AG09319 (cell line): Measurements from ENCODE around the gene IGFBP7.

Source experiments
- DNase-seq: peaks from one replicate; pipeline ENCODE4 v3.0.0-alpha.2; 2010; ENCODE audit warnings: low read depth; ENCODE audit errors: extremely low read depth
- TF ChIP-seq, protein P1 (sequence below): IDR thresholded peaks from 2 replicates; pipeline ENCODE4 v1.5.1; 2011; ENCODE audit warnings: low read depth, mild to moderate bottlenecking, inconsistent platforms, low read length, moderate library complexity

IGFBP7 gene

DNA sequence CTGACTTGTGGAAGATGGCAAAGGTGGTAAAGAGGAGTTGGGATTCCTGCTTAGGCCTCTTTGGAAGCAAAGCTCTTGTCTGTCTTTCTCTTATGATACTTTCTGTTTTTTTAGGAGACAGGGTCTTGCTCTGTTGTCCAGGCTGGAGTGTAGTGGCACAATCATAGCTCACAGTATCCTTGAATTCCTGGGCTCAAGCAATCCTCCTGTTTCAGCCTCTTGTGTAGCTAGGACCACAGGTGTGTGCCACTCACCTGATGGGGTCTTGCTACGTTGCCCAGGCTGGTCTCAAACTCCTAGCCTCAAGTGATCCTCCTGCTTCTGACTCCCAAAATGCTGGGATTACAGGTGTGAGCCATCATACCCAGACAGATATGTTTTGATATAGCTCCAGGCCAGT is 19.3 kb upstream of the IGFBP7 start:
- TF ChIP-seq, protein P1, sequence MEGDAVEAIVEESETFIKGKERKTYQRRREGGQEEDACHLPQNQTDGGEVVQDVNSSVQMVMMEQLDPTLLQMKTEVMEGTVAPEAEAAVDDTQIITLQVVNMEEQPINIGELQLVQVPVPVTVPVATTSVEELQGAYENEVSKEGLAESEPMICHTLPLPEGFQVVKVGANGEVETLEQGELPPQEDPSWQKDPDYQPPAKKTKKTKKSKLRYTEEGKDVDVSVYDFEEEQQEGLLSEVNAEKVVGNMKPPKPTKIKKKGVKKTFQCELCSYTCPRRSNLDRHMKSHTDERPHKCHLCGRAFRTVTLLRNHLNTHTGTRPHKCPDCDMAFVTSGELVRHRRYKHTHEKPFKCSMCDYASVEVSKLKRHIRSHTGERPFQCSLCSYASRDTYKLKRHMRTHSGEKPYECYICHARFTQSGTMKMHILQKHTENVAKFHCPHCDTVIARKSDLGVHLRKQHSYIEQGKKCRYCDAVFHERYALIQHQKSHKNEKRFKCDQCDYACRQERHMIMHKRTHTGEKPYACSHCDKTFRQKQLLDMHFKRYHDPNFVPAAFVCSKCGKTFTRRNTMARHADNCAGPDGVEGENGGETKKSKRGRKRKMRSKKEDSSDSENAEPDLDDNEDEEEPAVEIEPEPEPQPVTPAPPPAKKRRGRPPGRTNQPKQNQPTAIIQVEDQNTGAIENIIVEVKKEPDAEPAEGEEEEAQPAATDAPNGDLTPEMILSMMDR = no peak
- no peak for DNase-seq

DNA sequence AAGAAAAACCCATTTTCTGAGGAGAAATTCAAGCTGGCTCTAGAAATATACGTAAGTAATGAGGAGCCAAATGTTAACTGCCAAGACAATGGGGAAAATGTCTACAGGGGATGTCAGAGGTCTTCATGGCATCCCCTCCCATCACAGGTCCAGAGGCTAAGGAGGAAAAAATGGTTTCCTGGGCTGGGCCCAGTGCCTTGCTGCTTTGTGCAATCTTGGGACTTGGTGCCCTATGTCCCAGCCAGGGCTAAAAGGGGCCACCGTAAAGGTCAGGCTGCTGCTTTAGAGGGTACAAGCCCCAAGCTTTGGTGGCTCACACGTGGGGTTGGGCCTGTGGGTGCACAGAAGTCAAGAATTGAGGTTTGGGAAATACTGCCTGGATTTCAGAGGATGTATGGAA is 17.2 kb upstream of the IGFBP7 start:
- DNase-seq = no peak
- TF ChIP-seq, protein P1 = no peak

DNA sequence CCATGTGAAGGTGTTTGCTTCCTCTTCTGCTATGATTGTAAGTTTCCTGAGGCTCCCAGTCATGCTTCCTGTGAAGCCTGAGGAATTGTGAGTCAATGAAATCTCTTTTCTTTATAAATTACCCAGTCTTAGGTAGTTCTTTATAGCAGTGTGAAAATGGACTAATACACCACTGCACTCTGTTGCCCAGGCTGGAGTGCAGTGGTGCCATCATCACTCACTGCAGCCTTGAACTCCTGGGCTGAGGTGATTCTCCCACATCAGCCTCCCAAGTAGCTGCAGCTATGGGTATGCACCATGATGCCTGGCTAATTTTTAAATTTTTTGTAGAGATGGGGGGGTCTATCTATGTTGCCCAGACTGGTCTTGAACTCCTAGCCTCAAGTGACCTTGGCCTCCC is 15.8 kb upstream of the IGFBP7 start:
- TF ChIP-seq, protein P1 = no peak

DNA sequence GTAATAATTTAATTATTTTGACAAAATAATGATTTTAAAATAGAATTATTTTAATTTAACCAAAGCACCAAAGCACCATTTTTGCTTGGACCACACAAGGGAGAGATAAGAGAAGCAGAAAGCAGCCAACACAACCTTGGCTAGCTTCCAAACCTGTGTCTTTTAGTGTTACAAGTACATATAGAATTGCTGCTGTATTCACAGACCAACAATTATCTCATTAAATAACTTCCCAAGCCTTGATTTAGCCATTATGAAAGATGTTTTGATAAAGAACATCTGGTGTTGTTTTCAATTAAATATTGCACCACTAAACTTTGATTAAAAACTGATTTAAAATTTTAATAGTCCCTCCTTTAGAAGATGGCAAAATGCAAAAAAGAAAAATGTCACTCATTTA is 14.0 kb upstream of the IGFBP7 start:
- TF ChIP-seq, protein P1 = no peak
- DNase-seq = no peak

More for the DNA sequence above, 15.8 kb upstream of the IGFBP7 start:
- no peak for DNase-seq

DNA sequence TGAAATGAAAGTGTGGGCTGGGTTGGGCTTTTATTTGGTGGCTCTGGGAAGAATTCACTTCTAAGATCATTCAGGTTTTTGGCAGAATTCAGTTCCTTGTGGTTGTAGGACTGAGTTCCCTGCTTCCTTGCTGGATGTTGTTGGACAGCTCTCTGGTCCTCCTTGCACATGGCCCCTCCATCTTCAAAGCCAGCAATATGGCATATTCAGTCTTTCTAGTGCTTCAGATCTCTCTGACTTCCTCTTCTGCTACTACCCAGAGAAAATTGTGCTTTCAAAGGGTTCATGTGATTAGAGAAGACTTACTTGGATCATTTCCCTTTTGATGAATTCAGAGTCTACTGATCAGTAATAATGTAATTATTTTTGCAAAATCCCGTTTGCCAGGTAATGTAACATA is 12.8 kb upstream of the IGFBP7 start:
- TF ChIP-seq, protein P1 = no peak
- no peak for DNase-seq

DNA sequence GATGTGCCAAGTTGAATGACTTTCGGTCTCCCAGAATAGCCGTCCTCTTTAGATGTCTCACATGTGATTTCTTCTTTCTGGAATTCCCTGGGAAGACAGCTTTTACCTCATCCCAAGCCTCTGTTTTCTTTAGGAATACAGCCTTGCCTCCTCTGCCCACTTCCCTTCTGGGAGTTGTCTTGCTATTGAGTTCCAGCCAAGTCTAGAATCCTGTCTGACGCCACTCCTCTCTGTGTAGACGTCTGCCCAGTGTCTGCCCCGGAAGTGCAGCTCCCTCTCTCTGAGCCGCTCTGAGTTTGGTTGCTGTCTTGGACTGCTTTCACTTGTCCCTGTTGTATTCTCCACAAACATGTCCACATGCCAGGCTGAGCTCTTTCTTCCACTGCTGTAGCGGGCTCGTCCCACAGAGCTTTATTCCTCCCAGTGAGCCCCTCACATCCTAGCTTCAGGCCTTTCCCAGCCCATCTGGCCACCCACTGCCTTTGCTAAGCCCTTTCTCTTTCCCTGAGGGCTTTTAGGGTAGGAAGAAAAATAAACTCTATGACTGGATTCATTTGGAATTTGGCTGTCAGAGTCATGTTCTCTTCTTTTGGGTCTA is 9.0 kb upstream of the IGFBP7 start:
- TF ChIP-seq, protein P1 = no peak
- DNase-seq = peak; percentile 67

DNA sequence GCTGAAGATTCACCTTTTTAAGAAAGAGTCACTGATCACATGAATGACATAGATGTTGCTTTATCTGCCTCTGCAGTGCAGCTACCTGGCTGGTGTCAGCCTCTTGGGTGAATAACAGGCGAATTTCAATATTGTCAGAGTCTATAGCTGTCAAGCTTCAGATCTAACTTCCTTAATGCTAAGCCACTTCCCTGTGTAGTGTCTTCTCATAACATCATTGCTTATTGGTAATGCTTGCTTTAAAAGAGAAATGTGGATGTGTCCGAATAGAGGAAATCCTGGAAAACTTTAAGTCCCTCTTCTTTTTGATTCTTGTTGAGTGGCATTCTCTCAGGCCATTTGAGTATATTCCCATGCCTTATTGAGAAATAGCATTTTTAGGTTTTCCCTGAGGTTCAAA is 7.3 kb upstream of the IGFBP7 start:
- no peak for DNase-seq
- TF ChIP-seq, protein P1 = no peak
